GM18873 (cell line): ENCODE results near the gene NFIL3.
"Not testable (repeated sequence)": the region's sequence is repeated elsewhere in the genome, so short reads cannot be mapped to it uniquely, and the experiment has no call there.

Experiments
- ATAC-seq: cut with Tn5 transposase; IDR thresholded peaks from one replicate; pipeline ENCODE4 v1.9.1; 2021; ENCODE audit warnings: mild to moderate bottlenecking, moderate library complexity, moderate number of reproducible peaks; ENCODE audit not compliant: unreplicated experiment, low FRiP score

NFIL3 gene, protein sequence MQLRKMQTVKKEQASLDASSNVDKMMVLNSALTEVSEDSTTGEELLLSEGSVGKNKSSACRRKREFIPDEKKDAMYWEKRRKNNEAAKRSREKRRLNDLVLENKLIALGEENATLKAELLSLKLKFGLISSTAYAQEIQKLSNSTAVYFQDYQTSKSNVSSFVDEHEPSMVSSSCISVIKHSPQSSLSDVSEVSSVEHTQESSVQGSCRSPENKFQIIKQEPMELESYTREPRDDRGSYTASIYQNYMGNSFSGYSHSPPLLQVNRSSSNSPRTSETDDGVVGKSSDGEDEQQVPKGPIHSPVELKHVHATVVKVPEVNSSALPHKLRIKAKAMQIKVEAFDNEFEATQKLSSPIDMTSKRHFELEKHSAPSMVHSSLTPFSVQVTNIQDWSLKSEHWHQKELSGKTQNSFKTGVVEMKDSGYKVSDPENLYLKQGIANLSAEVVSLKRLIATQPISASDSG

DNA sequence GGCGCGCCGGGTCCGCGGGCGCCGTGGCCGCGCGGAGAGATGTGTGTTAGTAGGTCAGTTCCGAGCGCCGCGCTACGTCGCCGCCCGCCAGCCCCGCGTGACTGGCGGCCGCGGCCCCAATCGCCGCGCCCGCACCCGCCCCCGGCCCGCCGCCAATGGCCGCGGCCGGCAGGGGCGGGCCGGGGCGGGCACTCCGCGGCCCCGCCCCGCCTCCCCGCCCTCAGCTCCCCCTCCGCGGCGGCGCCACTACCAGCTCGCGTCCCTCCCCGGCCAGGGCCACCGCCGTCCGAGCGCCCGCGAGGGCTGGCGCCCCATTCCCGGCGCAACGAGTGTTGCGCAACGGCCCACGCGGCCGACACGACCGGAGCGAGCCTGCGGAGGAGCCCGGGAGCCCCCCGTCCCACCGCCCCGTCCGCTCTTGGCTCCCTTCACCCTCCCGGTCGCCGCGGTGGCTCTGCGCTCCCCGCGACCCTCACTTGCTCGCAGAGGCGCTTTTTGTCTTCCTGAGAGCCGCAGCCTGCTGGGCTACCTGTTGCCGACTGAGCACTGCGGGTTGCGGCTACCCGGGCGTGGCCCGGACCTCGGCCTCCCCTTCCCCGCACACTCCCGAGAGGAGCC, at the start of gene NFIL3:
Gene NFIL3 (minus strand): TSS at position 48 of the 618 bp plus-strand sequence. CDS start 13,098 bp downstream, outside the sequence.
- peak; percentile 55 for ATAC-seq

DNA sequence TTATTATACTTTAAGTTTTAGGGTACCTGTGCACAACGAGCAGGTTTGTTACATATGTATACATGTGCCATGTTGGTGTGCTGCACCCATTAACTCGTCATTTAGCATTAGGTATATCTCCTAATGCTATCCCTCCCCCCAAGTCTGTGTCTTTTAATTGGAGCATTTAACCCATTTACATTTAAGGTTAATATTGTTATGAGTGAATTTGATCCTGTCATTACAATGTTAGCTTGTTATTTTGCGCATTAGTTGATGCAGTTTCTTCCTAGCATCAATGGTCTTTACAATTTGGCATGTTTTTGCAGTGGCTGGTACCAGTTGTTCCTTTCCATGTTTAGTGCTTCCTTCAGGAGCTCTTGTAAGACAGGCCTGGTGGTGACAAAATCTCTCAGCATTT, 47.9 kb upstream of the NFIL3 start:
- ATAC-seq, result not testable (repeated sequence)

DNA sequence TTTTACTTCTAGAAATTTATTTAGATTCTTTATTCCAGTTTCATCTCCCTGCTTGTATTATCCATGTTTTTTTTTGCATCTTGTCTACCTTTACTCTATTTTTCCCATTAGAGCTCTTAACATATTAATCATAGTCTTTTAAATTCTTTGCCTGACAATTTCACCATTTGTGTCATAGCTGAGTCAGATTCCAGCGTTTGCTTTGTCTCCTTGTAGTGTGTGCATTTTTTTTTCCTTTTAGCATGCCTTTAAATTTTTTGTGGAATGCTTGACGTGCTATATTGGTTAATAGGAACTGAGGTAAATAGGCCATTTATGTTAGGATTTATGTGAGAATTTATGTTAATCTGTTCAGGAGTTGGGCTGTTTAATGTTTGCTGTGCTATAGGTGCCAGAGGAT, 41.8 kb upstream of the NFIL3 start:
- ATAC-seq, result no peak

DNA sequence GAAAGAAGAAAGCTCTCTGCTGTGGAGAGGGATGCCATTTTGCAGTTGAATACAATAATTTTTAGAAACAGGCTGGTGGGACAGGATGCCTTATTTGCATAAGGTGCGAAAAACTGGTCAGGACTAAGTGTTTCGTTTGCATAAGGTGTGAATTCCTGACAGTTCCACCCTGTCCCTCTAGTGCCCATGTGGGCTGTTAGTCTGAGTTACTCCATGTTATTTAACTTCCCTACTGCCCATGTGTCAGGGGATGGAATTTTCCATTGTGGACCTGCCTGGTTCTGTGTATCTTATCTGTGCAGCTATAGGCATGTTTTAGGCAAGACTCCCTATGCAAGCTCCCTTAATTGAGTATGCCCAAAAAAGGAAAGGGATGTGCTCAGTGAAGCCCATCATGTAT, 35.3 kb upstream of the NFIL3 start:
- ATAC-seq, result no peak

DNA sequence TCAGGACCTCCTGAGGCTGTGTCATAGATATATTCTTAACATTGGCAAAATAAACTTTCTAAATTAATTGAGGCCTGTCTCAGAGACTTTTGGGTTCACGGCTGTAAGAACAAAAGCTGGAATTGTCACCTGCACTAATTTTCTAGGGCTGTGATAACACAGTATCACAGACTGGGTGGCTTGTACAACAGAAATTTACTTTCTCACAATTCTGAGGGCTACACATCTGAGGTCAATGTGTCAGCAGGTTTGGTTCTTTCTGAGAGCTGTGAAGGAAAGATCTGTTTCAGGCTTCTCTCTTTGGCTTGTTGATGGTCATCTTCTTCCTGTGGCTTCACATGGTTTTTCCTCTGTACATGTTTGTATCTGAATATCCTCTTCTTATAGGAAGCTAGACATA, 29.2 kb upstream of the NFIL3 start:
- no peak for ATAC-seq

DNA sequence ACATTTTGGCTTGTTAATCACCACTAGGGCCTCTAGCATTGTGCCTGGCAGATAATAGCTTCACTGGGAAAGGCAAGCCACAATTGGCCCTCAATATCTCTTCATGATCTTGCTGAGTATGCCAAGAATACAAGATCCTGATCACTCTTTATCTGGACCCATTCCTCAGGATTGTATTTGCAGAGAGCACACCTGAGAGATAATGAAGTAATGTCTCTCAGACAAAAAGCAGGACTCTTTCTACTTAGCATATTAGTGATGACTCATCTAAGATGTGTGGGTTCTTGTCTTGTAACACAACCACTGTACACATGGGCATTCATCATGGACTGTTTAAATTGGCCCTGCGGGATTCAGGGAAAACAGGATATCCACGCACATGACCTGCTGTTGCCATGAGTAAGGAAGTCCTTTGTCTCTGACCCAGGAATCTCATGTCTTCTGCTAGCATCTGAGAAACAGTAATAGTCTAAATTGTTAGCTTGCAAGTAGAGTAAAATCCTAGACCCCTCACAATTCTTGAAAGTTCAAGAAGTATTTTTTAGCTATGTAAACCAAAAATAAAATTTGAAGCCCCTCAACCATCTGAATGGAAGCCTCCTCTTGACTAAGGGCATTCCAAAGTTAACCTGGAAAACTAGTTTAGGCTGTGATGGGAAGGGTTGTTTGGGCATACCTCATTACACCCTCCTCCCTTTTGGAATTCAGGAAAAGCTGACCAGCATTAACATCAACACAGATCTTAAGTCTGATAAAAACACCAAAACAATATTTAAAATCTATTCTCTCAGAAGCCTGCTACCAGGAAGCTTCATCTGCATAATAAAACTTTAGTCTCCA, 28.0 kb upstream of the NFIL3 start:
- ATAC-seq, result no peak

DNA sequence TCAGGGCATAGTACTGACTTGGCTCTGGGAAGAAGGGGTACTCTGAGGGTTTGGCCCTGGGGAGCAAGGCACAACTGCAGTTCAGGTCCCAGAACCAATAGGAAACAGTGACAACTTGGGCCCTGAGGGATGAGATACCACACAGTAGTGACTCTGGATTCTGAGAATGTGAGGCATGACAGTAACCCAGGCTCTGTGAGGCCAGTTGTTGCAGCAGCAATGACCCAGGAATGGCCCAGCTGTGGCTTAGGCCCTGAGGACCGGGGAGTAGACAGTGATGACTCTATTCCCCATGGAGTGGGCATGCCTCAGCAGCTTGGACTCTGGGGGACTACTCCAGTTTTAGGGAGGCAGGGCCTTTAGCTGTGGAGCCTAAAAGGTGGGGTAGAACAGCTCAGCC, 21.5 kb upstream of the NFIL3 start:
- no peak for ATAC-seq

DNA sequence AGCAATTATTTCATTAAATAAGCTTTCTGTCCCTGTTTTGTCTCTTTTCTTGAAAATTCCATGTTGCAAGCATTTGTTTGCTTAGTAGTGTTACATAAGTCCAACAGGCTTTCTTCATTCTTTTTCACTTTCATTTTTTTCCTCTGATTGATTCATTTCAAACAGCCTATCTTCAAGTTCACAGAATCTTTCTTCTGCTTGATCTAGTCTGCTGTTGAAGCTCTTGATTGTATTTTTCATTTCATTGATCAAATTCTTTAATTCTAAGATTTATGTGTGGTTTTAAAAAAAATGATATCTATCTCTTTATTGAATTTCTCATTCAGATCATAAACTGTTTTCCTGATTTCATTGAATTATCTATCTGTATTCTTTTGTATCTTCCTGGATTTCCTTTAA, 20.4 kb upstream of the NFIL3 start:
- ATAC-seq, result no peak

DNA sequence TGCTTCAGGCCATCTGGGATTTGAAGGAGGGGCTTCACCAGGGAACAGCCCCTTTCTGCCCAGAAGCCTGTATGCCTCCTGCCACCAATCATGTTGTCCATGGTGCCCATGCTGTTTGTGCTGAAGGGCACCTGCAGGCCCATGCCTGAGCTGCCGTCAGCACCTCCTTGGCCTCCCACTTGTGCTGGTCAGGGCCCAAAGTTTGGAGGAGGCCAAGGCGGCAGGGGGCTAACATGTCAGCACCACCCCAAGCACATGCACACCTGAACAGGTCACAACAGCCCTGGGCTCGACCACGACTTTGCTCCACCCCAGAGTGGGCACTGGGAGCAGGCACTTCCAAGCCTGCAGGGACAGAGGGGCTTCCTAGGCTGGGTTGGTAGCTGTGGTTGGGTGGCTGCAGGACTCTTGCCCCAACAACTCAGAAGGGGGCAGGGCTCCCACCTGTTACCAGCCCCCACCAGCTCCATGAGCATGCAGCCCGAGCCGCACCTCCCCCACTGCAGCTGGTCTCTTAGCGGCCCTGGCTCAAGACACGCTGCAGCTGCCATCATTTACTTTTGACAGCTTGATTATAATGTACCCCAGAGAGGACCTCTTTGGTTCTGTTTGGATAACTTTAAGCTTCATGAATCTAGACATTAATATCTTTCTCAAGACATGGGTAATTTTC, 19.8 kb upstream of the NFIL3 start:
- no peak for ATAC-seq

DNA sequence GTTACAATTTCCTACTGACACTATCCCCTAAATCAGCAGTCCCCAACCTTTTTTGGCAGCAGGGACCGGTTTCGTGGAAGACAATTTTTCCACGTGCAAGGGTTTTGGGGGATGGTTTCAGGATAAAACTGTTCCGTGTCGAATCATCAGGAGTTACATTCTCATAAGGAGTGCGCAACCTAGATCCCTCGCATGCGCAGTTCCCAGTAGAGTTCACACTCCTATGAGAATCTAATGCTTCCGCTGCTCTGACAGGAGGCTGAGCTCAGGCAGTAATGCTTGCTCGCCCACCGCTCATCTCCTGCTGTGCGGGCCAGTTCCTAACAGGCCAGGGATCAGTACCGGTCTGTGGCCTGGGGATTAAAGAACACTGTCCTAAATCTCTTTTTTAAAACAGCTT, 13.2 kb upstream of the NFIL3 start:
- ATAC-seq, result no peak

DNA sequence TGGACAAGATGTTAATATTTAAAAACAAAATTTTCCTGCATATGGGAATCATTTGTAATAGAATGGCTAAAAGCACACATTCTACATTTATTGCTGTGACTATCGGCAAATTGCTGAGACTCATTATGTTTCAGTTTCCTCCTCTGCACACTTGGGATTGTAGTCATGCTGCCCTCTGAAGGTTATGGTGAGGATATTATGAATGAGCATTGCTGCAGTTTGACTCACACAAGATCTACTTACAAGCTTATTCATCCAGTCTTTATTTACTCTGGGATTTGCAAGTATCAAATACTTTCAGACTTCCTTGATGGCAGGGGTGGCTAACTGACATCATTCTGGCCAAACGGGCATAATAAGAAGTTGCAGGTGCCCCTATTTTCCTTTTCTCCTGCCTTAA, 9.5 kb upstream of the NFIL3 start:
- ATAC-seq, result no peak

DNA sequence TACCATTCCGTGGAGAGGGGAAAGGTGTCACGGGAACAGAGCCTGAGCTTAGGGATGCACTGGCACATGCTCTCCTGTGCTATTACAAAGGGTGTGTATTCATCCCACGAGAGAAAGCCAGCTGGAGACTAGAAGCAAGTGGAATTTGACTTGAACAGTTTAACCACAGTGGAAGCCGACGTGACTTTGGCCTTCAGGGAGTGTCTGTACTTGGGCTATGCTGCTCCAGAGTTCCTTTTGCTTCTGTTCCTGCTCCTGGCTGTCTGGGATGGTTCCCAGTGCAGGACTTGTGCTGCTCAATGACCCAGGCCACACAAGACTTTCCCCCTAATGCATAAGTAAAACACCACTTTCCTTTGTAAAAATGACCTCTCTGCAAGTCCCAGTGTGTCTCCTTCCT, 7.9 kb upstream of the NFIL3 start:
- no peak for ATAC-seq

DNA sequence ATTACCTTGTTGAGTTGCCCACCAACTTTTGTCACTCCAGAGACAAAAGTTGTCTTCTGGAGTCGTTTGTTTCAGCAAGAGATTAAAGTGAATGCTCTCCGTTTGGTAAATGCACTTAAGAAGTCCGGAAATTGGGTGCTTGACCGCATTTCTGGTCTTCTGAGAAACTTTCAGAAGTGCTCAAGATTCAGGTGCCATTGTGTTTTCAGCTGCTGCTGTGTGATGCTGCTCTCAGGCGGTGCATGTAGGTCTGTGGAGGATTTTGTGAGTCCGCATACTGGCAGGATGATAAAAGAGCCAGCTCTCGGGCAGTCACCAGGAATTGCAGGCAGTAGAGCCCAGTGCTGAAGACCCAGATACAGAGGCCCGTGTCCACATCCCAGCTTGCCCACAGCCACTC, 5.9 kb upstream of the NFIL3 start:
- ATAC-seq, result no peak

DNA sequence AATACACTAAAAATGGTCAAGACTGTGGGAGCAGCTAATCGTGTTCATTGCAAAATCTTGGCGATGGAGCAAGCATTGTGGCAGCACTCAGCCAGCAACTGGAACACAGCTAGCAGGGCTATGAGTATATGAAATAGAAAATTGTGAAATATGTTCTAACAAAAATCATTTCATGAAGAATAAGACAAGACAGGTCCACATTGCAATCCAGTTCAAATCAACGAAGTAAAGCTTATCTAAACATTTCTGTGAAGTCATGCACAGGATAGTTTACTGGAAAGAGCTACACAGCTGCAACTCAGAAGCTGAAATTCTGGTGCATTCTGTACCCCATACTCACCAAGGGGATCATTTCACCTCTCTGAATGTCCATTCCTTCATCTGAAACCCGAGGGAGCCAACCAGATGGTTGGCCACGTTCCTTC, 5.3 kb upstream of the NFIL3 start:
- ATAC-seq, result no peak

DNA sequence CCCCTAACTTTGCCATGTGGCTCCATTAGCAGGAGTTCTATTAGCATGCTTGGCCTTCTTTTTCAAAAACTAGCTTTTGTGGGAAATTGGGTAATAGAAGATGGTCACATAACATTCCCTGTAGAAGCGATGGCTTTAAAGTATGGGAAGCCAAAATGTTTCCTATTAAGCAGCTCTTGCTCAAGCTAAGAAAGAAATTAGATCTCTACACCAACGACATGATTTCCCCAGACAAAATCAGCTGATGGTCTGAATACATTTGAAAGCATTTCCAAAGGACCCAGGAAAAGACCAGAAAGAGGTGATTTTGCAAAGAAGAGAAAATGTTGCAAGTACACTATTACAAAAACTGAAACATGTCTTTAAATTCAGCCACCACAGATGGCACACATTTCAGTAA, 4.8 kb upstream of the NFIL3 start:
- ATAC-seq, result no peak

DNA sequence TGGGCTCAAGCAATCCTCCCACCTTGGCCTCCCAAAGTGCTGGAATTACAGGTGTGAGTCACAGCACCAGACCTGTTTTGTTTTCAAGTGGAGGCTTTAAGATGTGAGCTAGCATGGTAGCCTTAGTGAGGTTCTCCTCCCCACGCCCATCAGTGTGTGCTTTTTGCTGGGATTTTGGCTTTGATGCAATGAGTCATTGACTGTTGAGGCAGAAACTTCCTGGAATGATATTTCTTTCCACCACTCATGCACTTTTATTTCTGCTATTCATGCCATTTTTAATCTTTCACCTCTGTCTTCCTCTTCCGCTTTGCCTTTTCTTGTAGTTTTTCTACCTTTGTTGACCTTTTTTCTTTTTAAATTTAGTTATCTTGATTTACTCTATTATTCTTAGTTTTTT, 4.2 kb upstream of the NFIL3 start:
- no peak for ATAC-seq

DNA sequence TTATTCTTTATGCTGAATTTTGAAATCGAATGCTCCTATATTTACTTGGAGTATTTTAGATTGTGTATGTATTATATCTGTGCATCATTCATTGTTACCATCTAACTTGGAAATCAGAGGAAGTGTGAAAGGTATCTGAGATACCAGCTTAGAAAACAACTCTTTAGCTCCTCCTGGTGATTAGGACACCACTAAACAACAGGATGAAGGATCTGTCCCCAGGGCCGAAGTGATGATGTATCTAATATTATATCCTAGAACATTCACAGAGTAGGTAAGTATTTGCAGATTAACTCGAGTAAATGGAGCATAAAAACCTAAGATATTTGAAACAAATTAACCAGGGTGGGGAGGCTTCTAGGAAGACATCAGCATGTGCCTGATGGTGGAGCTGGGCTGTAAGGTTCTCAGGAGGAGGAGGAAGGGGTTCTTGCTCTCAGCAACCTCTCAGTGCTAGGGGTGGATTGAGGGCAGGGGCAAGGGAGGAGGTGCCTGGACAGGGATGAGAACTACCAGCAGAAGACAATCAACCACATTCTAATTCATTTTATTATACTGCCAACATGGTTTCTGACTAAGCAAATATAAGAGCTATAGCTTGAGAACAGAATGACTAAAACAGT, 2.6 kb upstream of the NFIL3 start:
- ATAC-seq, result no peak

DNA sequence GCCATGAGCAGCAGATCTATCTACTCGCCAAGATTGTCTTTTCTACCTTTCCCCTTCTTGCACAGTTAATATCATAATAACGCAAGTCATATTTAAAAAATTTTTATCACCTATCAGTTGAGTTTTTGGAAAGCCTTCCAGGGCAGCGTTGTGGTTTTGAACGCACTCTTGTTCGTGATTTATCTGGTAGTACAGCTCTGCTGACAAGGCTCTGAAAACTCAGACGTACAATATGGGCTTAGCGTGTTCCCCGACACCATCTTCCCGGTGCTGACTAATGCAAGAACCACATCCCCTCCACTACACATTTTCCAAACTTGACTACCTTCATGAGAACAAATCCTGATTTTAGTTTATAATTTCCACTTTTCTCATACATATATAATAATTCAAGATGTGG, 1.6 kb upstream of the NFIL3 start:
- ATAC-seq, result no peak

DNA sequence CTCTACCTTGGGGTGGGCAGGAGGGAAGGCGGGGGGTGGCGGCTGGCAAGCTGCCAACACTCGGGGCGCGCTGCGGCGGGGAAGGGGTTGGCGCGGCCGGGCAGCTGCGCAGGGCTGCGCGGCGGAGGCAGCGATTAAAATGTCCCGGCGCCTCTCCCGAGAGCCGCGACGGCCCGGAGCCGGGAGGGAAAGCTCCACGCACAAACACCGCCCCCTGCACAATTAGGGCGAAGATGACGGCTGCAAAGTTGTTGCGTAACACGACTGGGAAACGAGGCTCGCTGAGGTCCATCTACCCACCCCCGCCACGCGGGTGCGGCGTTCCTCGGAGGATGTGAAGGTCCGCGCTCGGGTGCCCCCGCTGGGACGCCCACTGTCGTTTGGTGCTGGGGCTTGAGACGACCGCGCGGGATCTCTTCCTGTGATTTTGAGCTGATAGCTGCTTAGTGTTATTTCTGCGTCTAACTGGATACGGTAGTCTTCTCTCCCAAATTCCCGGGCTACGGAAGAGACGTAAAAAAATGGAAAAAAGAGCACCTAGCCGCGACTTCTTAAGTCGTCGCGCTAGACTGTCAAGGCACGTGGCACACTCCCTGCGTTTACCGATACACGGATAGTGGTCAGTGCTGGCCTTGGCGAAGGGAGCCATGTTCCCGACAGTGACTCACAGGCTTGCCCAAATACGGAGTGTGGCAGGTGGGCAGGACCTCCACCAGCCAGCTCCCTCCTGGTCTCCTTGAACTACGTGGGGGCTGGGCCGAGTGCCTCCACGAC, 958 bp upstream of the NFIL3 start:
- ATAC-seq, result no peak
